Measurements from ENCODE around the gene GNAT2.

DNA sequence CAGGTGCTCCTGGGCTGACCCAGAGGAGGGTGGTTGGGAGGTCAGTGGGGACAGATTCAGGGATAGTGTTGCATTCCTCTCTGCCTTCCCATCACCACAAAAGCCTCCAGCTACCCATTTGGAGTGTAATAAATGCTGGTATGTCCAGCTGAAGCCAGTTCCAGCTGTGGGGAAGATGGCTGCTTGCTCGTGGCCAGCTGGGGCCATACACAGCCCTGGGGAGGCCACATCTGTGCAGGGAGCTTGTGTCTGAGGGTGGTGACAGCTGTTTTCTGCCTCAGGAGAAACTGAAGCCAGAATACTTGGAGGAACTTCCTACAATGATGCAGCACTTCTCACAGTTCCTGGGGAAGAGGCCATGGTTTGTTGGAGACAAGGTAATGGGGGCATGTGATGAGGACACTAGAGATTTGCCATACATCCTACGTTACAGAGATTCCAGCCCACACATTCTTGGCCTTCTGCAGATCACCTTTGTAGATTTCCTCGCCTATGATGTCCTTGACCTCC, 39.2 kb upstream of the GNAT2 start:
- TF ChIP-seq, protein P1, sequence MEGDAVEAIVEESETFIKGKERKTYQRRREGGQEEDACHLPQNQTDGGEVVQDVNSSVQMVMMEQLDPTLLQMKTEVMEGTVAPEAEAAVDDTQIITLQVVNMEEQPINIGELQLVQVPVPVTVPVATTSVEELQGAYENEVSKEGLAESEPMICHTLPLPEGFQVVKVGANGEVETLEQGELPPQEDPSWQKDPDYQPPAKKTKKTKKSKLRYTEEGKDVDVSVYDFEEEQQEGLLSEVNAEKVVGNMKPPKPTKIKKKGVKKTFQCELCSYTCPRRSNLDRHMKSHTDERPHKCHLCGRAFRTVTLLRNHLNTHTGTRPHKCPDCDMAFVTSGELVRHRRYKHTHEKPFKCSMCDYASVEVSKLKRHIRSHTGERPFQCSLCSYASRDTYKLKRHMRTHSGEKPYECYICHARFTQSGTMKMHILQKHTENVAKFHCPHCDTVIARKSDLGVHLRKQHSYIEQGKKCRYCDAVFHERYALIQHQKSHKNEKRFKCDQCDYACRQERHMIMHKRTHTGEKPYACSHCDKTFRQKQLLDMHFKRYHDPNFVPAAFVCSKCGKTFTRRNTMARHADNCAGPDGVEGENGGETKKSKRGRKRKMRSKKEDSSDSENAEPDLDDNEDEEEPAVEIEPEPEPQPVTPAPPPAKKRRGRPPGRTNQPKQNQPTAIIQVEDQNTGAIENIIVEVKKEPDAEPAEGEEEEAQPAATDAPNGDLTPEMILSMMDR (conservative IDR thresholded peaks at IDR 0.05 in 1 of 2, IDR thresholded peaks at IDR 0.05 in 1 of 2; ENCODE audit: low read depth in 1 of 2, low read length in 2 of 2), result no peak
- TF ChIP-seq EZH2 (IDR thresholded peaks at IDR 0.05; ENCODE audit: low read length, missing control alignments), result no peak
